ENCODE data around the gene HMGCL. TPM values are rescaled to one million over a fixed set of nuclear protein-coding genes. Genes with fewer than 3 reads are reported as not detected.
"Not testable (repeated sequence)": the region's sequence is repeated elsewhere in the genome, so short reads cannot be mapped to it uniquely, and the experiment has no call there.

Gene HMGCL
- total RNA-seq, 1 donor = 38.1 TPM

- H3K4me3 ChIP-seq (ENCODE audit: low read depth, low read length) = peak overlapping the region; percentile 84
- no peak for DNase-seq (ENCODE audit: low read depth)
- no peak for TF ChIP-seq CTCF (IDR thresholded peaks at IDR 0.05; ENCODE audit: insufficient read depth, low read length)
Measured at GRCh38 chr1:23799255-23799569, 26.0 kb downstream of the HMGCL start.

- DNase-seq (ENCODE audit: low read depth) = no peak
- no peak for TF ChIP-seq CTCF (IDR thresholded peaks at IDR 0.05; ENCODE audit: insufficient read depth, low read length)
- no peak overlapping the region for H3K4me3 ChIP-seq (ENCODE audit: low read depth, low read length)
Measured at GRCh38 chr1:23798662-23799142, 26.5 kb downstream of the HMGCL start.

- H3K4me3 ChIP-seq (ENCODE audit: low read depth, low read length) = no peak overlapping the region
- DNase-seq (ENCODE audit: low read depth) = no peak
- TF ChIP-seq CTCF (IDR thresholded peaks at IDR 0.05; ENCODE audit: insufficient read depth, low read length) = no peak
Measured at GRCh38 chr1:23797478-23798448, 27.5 kb downstream of the HMGCL start.

GRCh38 chr1:23796466-23797271 is 28.6 kb downstream of the HMGCL start:
- no peak for TF ChIP-seq CTCF (IDR thresholded peaks at IDR 0.05; ENCODE audit: insufficient read depth, low read length)
- H3K4me3 ChIP-seq (ENCODE audit: low read depth, low read length) = no peak overlapping the region
- no peak for DNase-seq (ENCODE audit: low read depth)

- no peak for TF ChIP-seq CTCF (IDR thresholded peaks at IDR 0.05; ENCODE audit: insufficient read depth, low read length)
- no peak for DNase-seq (ENCODE audit: low read depth)
- H3K4me3 ChIP-seq (ENCODE audit: low read depth, low read length) = no peak overlapping the region
Measured at GRCh38 chr1:23795676-23796465, 29.4 kb downstream of the HMGCL start.

GRCh38 chr1:23794732-23795182 is 30.5 kb downstream of the HMGCL start:
- not testable (repeated sequence) for DNase-seq (ENCODE audit: low read depth); H3K4me3 ChIP-seq (ENCODE audit: low read depth, low read length)
